IPS-NIHi7 (cell line): ENCODE results near the gene CFH.
"Not testable (repeated sequence)": the region's sequence is repeated elsewhere in the genome, so short reads cannot be mapped to it uniquely, and the experiment has no call there.

Experiments
- DNase-seq: peaks from one replicate; pipeline ENCODE4 v3.0.0; 2012; ENCODE audit warnings: mixed read lengths; ENCODE audit errors: extremely low spot score

Gene CFH

GRCh38 chr1:196651637-196652215, at the start of gene CFH:
Gene CFH, plus strand, starts transcription at chr1:196652043. Its CDS starts 75 bp downstream, at chr1:196652118.
- no peak for DNase-seq

DNA sequence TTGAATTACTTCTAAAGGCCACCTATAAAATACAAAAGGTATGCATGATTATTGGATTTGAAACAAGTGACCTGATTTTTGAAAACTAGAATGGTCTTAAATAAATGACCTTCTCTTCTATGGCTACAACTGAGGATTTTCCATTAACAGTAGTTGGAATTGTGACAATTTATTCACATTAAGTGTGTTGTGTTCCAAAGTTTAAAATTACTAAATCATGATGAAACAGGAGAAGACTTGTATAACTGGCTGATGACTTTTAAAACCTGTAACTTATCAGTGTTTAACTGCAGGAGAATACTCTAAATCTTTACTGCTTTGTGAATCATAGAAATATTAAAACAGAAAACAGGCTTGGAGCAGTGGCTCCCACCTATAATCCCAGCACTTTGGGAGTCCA, 48.2 kb upstream of the CFH start:
- no peak for DNase-seq

DNA sequence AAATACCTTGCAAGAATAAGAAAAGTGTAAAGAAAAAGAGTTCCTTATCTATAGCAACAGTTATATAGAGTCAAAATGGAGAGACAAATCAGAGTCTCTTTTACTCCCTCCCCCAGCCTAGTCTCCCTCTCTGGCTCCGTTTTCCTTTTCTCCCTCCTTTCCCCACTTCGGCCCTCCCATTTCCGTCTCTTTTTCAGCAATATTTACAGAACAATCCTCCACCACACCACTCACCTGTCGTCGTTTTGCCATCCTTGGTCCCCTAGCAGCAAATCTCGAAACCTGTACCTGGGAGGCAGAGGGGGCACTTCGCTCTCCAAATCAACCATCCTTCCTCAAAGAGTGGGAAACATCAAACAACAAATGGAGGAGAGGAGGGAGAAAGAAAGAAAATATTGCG, 43.9 kb upstream of the CFH start:
- DNase-seq: peak; percentile 12

DNA sequence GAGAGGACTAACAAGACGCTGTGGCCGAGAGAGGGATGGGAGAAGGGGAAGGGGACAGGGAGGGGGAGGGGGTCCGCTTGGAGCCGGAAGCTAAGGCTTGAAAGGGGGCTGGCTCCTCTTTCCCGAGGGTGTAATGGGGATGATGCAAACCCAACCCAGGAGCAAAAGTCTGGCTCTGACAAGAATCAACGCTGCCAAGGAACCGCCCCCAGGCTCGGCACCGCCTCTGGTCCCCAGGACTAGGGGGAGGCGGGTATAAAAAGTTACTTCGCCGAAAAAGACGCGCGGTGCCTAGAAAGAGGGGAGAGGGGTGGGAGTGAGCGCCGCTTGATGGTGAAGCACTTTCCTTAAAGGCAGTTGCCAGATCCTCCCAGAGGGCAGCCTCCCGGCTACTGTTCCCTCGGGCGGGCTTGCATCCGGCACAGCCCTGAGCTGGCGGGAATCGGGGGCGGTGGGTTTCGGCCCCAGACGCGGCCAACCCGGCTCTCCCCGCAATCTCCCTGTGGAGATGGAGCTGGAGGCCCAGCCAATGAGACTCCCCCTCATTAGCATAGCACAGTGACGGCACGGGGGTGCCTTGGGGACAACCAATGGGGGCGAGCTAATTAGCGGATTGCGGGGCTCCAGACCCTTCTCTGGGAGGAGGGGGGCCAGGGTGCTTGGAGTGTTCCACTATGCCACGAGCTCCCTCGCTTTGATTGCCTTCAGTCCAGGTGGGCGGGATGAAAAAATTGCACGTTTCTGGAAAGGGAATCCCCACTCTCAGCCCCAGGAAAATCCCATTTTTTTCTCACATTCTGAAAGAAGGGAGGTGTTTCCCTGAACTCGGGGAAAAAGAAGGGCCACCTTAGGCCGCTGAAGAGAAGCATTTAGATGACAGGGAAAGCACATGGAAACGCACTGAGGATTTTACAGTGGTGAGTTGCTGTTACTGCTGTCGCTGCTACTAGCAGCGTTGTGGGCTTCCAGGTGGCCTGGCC, 43.2 kb upstream of the CFH start, which contains the start of gene KCNT2:
KCNT2 (minus strand) TSS at position 51 of the 980 bp plus-strand sequence. CDS start 131 bp downstream, outside the sequence.
- DNase-seq: peak; percentile 89

DNA sequence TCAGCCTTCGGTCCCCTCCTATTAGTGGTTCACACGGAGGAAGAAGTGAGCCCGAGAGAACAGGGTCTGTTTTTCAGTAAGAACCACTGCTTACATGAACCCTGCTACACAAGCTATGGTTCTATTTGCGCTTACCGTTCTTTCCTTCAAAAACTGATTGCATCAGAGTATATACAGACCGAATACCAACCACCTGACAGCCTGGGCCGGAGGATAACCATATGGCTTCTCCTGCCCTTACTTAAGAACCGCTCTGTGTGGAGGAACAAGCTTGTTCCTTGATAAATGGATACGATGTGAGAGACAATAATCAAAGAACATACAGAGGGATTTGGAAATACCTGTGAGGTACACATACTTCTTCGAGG, 42.5 kb upstream of the CFH start:
- no peak for DNase-seq

GRCh38 chr1:196611873-196612272, 40.0 kb upstream of the CFH start:
- no peak for DNase-seq

GRCh38 chr1:196619721-196620120, 32.1 kb upstream of the CFH start:
- no peak for DNase-seq

- no peak for DNase-seq
Measured at GRCh38 chr1:196623079-196623478, 28.8 kb upstream of the CFH start.

- DNase-seq: no peak
Measured at GRCh38 chr1:196628838-196629237, 23.0 kb upstream of the CFH start.

DNA sequence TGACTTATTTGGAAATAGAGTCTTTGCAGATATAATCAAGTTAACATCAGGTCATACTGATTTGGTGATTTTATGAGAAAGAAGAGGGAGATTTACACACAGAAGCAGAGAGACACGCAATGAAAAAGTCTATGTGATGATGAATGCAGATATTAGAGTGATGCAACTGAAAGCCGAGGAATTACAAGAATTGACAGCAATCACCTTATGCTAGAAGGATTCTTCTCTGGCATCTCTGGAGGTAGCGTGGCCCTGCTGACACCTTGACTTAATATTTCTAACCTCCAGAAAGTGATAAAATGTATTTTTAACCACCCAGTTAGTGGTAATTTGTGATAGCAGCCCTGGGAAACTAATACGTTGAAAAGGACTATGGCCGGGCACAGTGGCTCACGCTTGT, 14.2 kb upstream of the CFH start:
- no peak for DNase-seq

DNA sequence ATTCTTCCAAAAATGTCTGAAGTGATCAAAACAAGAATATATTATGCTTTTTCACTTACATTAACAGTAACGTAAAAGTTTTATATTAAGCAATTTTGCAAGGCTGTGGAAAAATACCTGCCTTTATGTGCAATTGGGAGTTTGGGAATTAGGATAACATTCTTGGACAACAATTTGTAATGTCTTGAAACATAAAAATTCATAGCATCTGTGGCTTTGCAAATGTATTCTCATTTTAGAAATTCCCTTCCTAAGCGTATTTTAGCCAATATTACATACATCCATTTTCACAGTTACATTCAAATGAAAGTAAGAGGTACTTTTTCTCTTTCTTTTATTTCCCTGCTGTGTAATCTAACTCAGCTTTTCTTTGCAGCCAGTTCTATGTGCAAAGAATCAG, 13.4 kb upstream of the CFH start:
- no peak for DNase-seq

DNA sequence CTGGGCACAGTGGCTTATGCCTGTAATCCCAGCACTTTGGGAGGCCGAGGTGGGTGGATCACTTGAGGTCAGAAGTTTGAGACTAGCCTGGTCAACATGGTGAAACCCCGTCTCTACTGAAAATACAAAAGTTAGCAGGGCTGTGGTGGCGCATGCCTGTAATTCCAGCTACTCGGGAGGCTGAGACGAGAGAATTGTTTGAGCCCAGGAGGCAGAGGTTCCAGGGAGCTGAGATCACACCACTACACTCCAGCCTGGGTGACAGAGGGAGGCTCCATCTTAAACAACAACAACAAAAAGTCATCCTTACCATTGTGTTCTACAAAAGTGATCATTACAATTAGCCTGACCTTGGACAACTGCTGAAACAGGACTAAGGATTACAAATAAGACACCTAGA, 12.6 kb upstream of the CFH start:
- not testable (repeated sequence) for DNase-seq

- DNase-seq: no peak
Measured at GRCh38 chr1:196640976-196641375, 10.9 kb upstream of the CFH start.

GRCh38 chr1:196649990-196650389, 1.9 kb upstream of the CFH start:
- DNase-seq: no peak

- DNase-seq: no peak
Measured at GRCh38 chr1:196650403-196650802, 1.4 kb upstream of the CFH start.

DNA sequence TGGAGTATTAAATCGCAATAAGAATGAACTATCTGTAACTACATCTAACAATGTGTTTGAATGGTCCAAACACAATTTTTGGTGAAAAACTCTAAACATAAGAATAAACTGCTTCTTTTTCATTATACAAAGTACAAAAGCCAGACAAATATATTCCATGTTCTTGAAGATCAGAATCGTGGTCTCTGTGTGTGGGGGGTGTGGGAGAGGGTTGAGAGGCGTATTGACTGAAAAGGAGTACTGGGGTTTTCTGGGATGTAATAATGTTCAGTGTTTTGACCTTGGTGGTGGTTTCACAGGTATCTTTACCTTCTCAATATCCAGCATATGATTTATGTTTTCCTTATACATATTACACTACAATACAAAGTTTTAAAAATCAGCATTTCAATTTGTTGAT, 764 bp upstream of the CFH start:
- DNase-seq: no peak

GRCh38 chr1:196654271-196654670, 2.4 kb downstream of the CFH start:
- DNase-seq: no peak

- DNase-seq: no peak
Measured at GRCh38 chr1:196655071-196655470, 3.2 kb downstream of the CFH start.

DNA sequence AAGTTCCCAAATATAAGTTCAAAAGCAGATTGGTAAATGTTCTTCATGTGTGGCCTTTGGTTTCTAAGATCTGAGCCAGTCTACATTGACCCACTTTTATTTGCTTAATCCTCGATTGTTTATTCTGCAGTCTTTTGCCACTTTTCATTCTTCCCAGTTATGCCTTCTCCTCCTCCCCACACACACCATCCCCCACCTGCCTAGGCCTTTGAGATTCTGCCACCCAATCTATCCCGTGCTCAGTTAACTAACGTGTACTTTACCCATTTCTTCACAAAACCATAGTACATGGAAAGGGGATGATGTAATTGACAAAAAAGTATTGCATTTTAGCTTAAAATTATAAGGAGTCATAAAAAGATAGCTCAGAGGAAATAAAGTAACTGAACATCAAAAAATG, 3.7 kb downstream of the CFH start:
- DNase-seq: no peak

GRCh38 chr1:196659471-196659870, 7.6 kb downstream of the CFH start:
- DNase-seq: no peak

DNA sequence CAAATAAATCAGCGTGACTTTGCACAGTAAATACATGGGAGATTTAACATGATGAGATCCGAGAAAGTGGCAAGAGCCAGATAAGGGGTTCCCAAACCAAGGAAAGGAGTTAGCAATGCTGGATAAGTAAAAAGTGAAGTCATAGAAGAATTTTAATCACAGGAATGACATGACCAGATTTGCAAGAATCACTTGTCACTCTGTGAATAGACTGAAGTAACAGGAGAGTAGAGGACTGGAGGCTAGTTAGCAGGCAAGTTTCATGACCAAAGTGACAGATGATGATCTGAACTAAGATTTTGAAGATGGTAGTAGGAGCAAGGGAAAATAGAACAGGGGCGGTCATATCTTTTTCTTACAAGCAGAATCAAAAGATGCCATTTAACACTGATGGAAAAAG, 8.4 kb downstream of the CFH start:
- DNase-seq: no peak

- peak; percentile 27 for DNase-seq
Measured at GRCh38 chr1:196660852-196661251, 9.0 kb downstream of the CFH start.

DNA sequence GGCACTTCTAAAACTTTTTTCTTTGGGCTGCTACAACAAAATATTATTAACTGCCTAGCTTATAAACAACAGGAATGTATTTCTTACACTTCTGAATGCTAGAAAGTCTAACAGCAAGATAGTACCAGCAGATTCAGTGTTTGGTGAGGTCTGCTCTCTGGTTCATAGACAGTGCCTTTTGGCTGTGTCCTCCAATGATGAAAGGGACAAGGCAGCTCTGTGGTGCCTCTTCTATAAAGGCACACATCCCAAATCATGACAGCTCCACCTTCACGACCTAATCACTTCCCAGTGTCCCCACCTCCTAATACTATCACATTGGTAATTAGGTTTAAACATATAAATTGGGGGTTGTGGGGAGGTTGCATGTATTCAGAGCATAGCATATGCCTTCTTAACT, 9.5 kb downstream of the CFH start:
- DNase-seq: no peak
